HG03575 (cell line): ENCODE measurements around the gene EVI5L.
"Not testable (repeated sequence)": the region's sequence is repeated elsewhere in the genome, so short reads cannot be mapped to it uniquely, and the experiment has no call there.

Experiments
- ATAC-seq: cut with Tn5 transposase; IDR thresholded peaks from one replicate; pipeline ENCODE4 v1.9.1; 2021; ENCODE audit not compliant: unreplicated experiment, insufficient number of reproducible peaks, low FRiP score; ENCODE audit errors: extremely low read depth

The EVI5L gene

GRCh38 chr19:7811989-7812388 is 18.0 kb upstream of the EVI5L start:
- ATAC-seq: no peak

- ATAC-seq: no peak
Observed at GRCh38 chr19:7815325-7815724, 14.7 kb upstream of the EVI5L start.

GRCh38 chr19:7816040-7816439 is 14.0 kb upstream of the EVI5L start:
- ATAC-seq: not testable (repeated sequence)

- no peak for ATAC-seq
Observed at GRCh38 chr19:7817801-7818200, 12.2 kb upstream of the EVI5L start.

GRCh38 chr19:7818806-7819205 is 11.2 kb upstream of the EVI5L start:
- no peak for ATAC-seq

GRCh38 chr19:7819337-7819736 is 10.7 kb upstream of the EVI5L start:
- ATAC-seq: no peak

- ATAC-seq: no peak
Observed at GRCh38 chr19:7820588-7820987, 9.4 kb upstream of the EVI5L start.

GRCh38 chr19:7822910-7823515 is 7.0 kb upstream of the EVI5L start:
- ATAC-seq: no peak

- ATAC-seq: no peak
Observed at GRCh38 chr19:7823686-7824301, 6.2 kb upstream of the EVI5L start.

- no peak for ATAC-seq
Observed at GRCh38 chr19:7829166-7829520, 875 bp upstream of the EVI5L start.

GRCh38 chr19:7830272-7830771 is 304 bp downstream of the EVI5L start:
- ATAC-seq: no peak

GRCh38 chr19:7830823-7831222 is 805 bp downstream of the EVI5L start:
- ATAC-seq: no peak

GRCh38 chr19:7831452-7831851 is 1.4 kb downstream of the EVI5L start:
- ATAC-seq: no peak

- ATAC-seq: no peak
Observed at GRCh38 chr19:7832009-7832408, 2.0 kb downstream of the EVI5L start.

GRCh38 chr19:7832781-7833180 is 2.8 kb downstream of the EVI5L start:
- ATAC-seq: no peak

GRCh38 chr19:7833225-7834099 is 3.4 kb downstream of the EVI5L start:
- no peak for ATAC-seq

GRCh38 chr19:7839476-7839875 is 9.5 kb downstream of the EVI5L start:
- ATAC-seq: no peak

- no peak for ATAC-seq
Observed at GRCh38 chr19:7840629-7841028, 10.6 kb downstream of the EVI5L start.

- no peak for ATAC-seq
Observed at GRCh38 chr19:7841751-7842660, 12.0 kb downstream of the EVI5L start.
